GM18868 (cell line): ENCODE measurements around the gene LGALS9B.
"Not testable (repeated sequence)": the region's sequence is repeated elsewhere in the genome, so short reads cannot be mapped to it uniquely, and the experiment has no call there.

ENCODE experiments used
- ATAC-seq: cut with Tn5 transposase; IDR thresholded peaks from one replicate; pipeline ENCODE4 v1.9.1; 2021; ENCODE audit warnings: mild to moderate bottlenecking, moderate library complexity; ENCODE audit not compliant: unreplicated experiment

Gene LGALS9B

DNA sequence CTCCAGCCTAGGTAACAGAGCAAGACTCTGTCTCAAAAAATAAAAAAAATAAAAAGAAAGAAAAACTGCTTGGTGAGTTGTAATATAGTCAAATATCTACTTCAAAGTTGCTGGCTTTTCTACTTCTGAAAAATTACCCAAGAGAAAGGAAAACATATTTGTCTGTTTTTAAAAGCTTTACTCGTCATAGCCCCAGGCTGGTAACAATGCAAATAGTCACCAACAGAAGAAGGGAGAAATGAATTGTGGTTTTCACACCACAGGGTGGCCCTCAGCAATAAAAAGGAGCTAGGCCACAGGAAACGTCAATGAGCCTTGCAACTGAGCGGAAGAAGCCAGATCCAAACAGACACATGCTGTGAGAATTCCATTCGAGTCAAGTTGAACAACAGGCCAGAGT is 1.8 kb upstream of the LGALS9B start:
- ATAC-seq = not testable (repeated sequence)

DNA sequence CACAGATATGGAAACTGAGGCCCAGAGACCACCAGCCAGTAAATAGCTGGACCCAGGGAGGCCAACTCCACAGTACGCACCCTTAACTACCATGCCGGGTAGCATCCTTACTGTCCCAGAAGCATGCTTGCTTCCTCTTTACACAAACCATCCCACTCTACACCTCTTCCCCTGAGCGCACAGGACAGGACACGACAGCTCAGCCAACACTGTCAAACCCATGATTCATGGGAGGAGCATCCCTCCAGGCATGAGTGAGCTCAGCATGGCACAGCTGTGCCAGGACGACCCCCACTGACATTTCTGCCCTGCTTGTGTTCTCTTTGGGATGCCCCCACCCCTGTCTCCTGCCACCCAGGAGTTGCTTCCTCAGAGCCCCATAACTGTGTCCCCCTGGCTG is 340 bp downstream of the LGALS9B start:
- ATAC-seq = peak; percentile 9

DNA sequence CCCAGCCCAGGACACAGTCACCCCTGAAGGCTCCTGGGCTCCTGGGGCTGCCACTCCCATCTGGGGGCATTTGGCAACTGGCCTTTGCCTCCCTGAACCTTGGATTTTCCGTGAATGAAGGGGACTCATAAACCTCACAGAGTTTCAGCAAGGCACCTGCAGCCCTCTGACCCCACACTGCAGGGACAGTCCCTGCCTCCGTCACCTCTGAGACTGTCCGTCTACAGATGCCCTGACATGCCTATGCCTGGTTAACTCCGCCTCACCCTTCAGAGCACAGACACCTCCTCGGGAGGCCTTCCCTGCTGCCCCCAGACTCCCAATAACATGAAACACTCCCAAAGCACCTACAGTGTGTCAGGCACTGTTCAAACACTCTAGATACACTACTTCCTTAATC is 786 bp downstream of the LGALS9B start:
- not testable (repeated sequence) for ATAC-seq

DNA sequence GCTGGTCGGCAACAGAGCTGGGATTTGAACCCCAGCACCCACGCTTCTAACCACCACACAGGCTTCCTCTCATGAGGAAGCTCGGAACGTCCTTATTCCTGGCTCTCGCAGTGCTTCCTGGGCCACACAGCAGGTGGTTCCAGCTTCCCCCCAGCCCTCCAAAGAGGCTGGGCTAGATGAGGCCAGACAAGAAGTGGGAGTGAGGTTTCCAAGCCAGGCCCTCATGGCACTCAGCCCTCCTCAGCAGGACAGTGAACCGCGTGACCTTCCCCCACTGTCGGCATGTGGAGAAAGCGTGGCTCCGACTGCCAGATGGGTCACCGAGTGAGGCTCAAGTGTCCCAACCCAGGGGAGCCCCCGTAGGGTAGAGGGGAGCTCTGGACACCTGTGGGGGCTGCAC is 1.8 kb downstream of the LGALS9B start:
- ATAC-seq = not testable (repeated sequence)

DNA sequence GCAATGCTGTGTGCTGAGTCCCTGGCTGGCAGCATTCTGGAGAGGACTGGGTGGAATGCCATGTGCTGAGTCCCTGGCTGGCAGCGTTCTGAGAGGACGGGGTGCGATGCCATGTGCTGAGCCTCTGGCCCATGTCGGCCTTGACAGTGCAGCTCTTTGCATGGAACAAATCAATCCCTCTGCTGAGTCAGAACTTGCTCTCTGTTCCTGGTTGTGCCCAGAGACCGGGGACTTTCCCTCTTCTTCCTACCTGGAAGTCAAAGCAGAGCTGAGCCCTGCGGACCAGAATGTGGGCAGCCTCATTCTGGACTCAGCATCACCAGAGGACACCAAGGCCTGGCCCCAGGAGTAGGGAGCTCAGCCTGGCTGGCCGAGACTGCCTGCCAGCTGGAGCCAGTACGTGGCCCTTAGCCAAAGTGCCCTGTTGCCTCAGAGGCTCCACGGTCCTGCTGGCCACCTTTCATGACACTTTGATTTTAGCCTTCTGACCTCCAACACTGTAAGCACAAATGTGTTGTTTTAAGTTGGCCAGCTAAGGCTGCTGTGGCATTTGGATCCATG is 2.4 kb downstream of the LGALS9B start:
- not testable (repeated sequence) for ATAC-seq

DNA sequence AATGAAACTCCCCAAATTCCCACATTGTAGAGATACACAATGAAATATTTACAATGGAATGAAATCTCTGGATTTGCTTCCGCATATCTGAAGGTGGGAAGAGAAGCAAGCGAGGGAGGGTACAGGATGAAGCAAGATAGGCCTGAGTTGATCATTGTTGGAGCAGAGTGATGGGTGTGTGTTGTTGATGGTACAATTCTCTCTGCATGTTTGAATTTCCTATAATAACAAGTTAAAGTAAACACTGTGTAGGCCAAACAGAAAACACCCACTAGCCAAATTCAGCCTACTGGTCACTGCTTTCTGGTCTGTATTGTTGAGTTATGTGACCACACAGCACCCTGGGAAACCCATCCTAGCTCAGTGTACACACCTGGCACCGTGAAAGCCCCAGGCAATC is 5.2 kb downstream of the LGALS9B start:
- ATAC-seq = not testable (repeated sequence)

DNA sequence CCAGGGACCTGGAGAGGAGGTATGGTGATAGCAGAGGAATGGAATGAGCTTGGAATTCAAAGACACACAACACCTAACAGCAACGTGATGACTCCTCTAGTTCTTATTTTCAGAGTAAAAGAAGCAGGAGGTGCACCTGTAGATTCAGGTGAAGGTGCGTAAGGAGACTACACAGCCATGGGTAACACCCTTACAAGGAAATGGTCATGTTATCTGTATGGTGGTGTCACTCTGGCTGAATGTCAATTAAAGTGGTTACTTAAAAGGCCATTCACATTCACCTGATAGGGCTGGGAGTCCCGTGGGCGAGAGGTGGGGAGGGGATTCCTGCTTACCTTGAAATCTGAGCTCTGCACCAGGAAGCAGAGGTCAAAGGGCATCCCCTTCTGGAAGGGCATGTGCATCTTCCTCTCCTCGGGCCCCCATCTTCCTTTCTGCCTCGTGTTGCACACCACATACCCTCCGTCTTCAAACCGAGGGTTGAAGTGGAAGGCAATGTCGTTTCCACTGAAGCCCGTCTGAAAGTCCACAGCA is 9.4 kb downstream of the LGALS9B start:
- ATAC-seq = not testable (repeated sequence)

DNA sequence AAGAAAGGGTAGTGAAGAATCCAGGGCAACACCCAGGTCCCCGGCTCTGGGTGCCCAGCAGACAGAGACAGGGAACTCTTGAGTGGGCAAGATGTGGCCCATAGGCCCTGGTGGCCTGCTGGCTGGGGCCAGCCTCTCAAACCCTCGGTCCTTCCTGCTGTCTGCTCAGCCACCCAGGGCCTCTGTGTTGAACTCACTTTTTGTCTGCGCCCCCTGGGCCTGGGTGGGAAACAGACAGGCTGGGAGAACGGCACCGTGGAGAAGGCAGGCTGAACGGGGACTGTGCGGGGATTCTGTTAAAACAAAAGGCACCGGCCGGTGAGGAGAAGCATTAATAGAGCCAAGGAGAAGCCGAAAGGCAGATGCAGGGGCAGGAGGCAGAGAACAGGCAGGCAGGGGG is 12.2 kb downstream of the LGALS9B start:
- not testable (repeated sequence) for ATAC-seq

DNA sequence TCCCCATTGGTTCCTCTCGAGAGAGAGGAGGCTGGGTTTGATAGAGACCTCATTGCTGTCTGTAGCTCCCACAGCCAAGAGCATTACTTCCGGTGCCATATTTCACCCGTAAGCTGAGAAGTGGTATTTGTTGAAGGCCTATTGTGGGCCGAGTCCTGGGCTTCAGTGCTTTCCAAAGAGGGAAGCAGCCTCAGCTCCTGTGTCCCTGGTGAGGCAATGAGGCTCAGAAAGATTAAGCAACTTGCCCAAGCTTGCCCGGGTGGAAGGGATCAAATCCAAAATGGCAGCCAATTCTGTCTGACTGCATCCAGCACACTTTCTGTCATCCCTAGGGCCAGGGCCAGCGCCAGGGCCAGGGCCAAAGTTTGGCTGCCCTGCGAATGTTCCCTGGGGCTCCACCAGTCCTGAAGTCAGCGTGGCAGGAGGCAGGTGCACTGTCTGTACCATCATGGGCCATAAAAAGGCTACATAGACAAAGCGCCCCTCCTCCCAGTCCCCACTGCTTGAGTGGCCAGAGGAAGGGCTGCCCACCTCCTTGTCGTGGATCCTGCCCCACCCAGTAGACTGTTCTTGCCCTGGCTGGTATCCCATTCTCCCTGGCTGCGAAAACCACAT is 13.4 kb downstream of the LGALS9B start:
- ATAC-seq = not testable (repeated sequence)

DNA sequence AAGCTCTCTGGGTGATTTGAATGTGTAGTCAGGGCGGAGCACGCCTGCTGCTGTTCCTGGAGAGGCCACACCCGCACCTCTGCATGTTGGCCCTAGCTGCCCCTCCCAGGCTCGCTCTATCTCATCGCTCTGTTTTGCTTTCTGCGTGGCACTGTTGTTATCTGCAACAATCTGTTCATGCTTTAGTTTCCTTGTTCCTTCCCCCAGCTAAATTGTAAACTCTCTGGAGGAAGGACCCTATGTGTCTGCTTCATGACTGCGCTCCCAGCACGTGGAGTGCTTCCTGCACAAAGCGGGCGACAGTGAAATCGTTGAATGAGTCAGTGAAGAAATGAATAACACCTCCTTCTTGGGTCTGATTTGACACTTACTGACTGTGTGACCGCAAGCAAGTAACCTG is 16.5 kb downstream of the LGALS9B start:
- ATAC-seq = not testable (repeated sequence)

DNA sequence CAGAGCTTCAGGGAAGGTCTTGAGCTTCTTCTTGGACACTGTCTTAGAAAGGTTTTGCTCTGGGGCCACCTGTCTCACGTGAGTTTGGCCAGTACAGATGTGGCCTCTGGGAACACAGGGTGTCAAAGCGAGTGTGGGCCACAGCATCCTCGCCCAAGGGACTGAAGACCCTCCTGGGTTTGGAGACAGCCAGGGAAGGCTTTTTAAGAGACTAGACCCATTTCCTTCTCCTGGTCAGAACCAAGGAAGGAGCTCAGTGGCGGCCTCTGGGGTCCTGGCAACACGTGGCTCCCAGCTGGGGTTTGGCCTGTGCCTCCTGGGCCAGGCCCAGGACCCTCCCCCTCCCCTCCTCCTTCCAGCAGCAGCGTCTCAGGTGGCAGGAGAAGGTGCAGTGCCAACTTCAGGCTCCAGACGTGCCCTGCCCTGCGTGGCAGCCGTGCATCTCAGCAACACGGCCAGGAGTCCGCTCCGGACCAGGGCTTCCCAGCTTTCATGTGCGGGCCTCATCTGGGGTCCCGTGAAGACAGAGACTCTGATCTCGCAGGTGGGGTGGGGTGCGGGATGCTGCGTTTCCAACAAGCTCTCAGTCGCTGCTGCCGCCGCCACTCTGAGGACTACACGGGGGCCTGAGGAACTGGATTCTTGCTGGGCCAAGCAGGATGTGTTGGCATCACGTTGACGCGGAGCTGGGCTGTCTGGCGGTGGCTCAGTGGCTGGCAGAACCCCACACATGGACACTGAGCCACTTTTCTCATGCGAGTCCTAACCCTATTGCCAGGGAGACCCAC is 19.6 kb downstream of the LGALS9B start:
- not testable (repeated sequence) for ATAC-seq

DNA sequence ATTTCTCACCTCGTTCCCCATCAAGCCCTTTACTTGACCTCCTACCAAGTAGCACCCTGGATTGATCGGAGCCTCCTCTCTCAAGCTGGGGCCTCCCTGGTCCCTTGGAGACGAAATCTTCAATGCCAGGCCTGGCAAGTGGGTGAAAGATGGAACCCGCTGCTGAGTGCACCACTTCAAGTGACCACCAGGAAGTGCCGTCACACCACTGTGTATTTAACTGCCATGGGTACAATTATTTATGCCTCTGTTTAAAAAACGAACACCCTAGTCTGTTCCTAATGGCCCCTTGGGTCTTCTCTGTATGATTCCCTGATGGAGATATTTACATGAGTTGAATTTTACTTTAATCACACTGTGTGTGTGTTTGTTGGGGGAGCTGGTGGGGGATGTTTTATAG is 20.4 kb downstream of the LGALS9B start:
- not testable (repeated sequence) for ATAC-seq

DNA sequence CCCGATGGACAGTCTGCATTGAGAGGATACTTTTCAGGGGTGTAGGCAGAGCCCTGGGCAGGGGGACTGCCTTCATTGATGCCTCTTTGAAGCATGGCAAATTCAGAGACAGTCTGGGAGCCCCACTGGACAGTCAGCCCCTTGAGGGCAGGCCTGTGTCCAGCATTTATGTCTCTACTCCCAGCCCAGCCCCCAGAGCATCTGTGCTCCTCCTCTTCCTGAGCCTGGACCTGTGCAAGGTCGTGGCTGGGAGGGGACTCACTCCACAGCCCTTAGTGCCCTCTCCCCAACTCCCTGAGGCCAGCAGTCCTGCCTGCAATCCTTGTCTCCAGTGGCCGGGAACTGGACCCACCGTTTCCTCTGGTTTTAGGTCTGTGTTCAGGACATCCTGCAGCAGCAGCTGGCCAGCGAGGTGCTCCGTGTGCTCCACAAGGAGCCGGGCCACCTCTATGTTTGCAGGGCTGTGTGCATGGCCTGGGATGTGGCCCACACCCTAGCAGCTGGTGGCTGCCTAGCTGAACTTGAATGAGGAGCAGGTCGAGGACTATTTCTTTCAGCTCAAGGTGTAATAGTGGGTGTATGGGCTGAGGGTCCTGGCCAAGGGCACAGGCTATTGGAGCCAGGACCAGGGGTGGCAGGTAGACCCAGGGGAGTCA is 22.6 kb downstream of the LGALS9B start:
- ATAC-seq = not testable (repeated sequence)

DNA sequence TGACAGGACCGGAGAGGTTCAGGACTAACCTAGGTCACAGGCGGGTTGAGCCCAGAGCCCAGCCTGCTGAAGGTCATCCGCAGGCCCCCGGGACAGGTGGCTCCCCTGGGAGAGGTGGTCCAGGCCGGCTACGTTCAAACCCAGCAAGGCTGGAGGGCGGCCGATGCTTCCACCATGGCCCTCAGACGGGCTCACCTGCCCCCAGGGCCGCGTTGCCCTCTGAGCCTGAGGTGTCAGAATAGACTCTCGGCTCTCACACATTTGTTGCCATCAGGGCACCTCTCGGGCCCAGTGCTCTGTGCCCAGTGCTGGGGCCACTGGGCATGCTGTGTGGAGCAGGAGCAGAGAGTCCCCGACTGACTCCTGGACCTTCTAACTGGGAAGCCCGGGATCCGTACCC is 23.2 kb downstream of the LGALS9B start:
- not testable (repeated sequence) for ATAC-seq

DNA sequence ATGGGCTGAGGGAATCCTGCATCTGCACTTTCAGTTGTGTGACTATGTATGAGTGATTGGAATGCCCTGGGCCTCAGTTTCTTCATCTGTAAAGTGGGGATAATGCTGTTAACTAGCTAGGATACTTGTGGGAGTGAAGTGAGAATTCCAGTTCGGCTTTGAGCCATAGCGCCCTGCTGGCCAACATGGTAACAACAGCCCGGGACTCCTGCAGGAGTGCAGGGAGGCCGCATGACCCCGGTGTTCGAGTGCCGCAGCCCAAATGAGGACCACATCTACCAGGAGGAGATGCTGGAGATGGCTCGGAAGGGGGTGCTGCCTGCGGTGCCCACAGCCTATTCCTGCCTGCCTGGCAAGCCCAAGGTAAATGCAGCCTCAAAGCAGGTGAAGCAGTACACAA is 23.7 kb downstream of the LGALS9B start:
- ATAC-seq = not testable (repeated sequence)

DNA sequence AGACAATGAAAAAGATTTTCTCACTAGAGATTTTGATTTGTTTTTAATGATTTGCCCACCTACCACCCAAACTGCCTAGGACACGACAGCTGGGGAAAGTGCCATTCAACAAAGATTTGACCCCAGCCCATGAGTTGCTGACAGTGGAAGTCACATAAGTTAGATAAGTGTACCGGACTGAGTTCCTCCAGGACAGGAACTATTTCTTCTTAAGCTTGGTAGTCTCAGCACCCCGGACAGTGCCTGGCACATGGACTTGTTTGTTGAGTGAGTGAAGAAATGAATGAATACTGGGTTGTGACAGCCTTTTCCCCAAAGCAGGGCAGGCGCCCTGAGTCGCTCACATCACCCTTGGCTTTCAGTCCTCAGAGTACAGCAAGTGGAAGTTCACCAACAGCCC is 26.7 kb downstream of the LGALS9B start:
- not testable (repeated sequence) for ATAC-seq

DNA sequence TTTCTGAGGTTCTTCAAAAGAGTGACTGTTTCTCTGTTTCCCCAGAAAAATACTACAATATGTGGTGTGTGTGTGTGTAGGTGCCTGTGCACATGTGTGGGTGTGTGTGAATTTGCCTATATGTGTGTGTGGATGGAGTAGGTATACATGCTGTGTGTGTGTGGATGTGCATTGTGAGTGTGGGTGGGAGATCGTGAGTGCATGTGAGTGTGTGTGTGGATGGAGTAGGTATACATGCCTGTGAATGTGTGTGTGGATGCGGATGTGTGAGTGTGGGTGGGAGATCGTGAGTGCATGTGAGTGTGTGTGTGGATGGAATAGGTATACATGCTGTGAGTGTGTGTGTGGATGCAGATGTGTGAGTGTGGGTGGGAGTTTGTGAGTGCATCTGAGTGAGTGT is 32.2 kb downstream of the LGALS9B start:
- ATAC-seq = not testable (repeated sequence)

DNA sequence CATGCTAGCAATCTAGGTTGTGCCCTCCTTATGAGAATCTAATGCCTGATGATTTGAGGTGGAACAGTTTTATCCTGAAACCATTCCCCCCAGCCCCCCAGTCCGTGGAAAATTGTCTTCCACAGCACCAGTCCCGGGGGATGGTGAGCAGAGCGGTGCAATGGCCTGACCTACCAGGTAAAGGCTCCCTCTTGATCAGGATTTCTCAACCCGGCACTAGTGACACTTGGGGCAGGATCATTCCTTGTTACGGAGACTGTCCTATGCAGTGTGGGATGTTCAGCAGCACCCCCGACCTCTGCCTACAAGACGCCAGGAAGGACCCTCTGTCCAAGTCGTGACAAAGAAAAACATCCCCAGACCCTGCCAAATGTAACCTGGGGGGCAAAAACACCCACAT is 34.0 kb downstream of the LGALS9B start:
- not testable (repeated sequence) for ATAC-seq

DNA sequence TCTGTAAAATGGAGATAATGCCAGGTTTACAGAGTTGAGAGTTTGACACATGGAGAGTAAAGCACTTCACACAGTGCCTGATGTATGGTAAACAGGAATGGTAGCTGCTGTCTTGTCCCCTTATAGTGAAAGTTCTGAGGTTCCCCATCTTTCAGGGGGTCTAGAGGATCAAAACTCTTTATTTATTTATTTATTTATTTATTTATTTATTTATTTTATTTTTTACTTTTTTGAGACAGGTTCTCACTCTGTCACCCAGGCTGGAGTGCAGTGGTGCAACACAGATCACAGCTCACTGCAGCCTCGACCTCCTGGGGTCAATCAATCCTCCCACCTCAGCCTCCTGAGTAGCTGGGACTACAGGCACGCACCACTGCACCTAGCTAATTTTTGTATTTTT is 40.1 kb downstream of the LGALS9B start:
- not testable (repeated sequence) for ATAC-seq

DNA sequence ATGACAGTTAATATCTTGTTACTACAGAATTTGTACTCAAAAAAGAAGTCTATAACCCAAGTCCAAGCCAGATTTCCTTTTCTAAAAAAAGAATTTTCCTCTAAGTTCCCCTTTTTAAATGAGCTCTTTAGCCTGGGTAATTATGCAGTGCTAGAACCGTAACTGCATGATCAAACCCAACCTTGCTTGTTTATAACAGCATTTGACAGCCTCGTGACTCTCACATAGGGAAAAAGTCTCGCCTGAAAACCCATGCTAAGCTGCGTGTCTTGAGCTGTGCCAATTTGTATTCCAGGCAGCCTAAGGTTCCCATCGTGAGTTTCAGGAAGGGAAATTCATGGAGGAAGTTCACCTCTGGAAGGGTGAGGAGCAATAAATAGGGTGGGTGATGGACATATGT is 44.5 kb downstream of the LGALS9B start:
- not testable (repeated sequence) for ATAC-seq

DNA sequence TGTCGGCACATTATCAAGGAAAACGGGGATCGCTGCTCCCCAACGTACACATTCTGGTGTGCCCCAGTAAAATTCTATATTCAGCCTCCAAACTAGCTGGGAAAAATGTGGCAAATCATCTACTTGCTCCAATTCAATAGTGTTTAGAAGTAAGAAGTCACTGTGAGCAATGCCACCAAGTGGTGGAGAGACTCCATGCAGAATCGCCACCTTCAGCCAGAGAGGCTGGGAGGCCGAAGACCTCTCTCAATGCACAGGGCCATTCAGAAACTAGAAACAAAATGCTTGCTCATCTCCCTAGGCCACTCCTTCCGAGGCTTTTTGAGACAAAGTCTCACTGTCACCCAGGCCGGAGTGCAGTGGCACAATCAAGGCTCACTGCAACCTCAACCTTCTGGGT is 48.5 kb downstream of the LGALS9B start:
- not testable (repeated sequence) for ATAC-seq
